HG03342 (cell line): ENCODE results near the gene CCNY.
A peak's percentile ranks its signal among the peaks of the same experiment; 100 is the strongest.
"Not testable (repeated sequence)": the region's sequence is repeated elsewhere in the genome, so short reads cannot be mapped to it uniquely, and the experiment has no call there.

Experiments
- ATAC-seq: cut with Tn5 transposase; IDR thresholded peaks from one replicate; pipeline ENCODE4 v1.9.1; 2021; ENCODE audit warnings: mild to moderate bottlenecking, moderate library complexity; ENCODE audit not compliant: unreplicated experiment

CCNY gene

GRCh38 chr10:35336084-35336831 is at the start of gene CCNY:
Gene CCNY, plus strand, starts transcription at chr10:35336509. Its CDS starts 545 bp downstream, at chr10:35337054.
- ATAC-seq: peak; percentile 51

GRCh38 chr10:35289198-35289597 is 47.1 kb upstream of the CCNY start:
- ATAC-seq: no peak

- ATAC-seq: no peak
These were observed 41.8 kb upstream of the CCNY start for GRCh38 chr10:35294506-35294905.

- ATAC-seq: no peak
These were observed 37.3 kb upstream of the CCNY start for GRCh38 chr10:35299016-35299415.

- ATAC-seq: peak; percentile 98
These were observed 36.1 kb upstream of the CCNY start for GRCh38 chr10:35300063-35300699.

GRCh38 chr10:35304649-35305048 is 31.7 kb upstream of the CCNY start:
- ATAC-seq: no peak

GRCh38 chr10:35306852-35307251 is 29.5 kb upstream of the CCNY start:
- ATAC-seq: no peak

- ATAC-seq: no peak
These were observed 29.0 kb upstream of the CCNY start for GRCh38 chr10:35307297-35307696.

GRCh38 chr10:35308809-35309208 is 27.5 kb upstream of the CCNY start:
- ATAC-seq: no peak

GRCh38 chr10:35314142-35314541 is 22.2 kb upstream of the CCNY start:
- not testable (repeated sequence) for ATAC-seq

- not testable (repeated sequence) for ATAC-seq
These were observed 21.1 kb upstream of the CCNY start for GRCh38 chr10:35315235-35315634.

- ATAC-seq: no peak
These were observed 19.9 kb upstream of the CCNY start for GRCh38 chr10:35316218-35316967.

GRCh38 chr10:35318551-35318950 is 17.8 kb upstream of the CCNY start:
- ATAC-seq: no peak

- ATAC-seq: no peak
These were observed 16.0 kb upstream of the CCNY start for GRCh38 chr10:35320341-35320740.

GRCh38 chr10:35322636-35323035 is 13.7 kb upstream of the CCNY start:
- ATAC-seq: no peak

- ATAC-seq: no peak
These were observed 12.1 kb upstream of the CCNY start for GRCh38 chr10:35324196-35324595.

GRCh38 chr10:35326466-35327235 is 9.7 kb upstream of the CCNY start:
- no peak for ATAC-seq

GRCh38 chr10:35327790-35328403 is 8.4 kb upstream of the CCNY start:
- ATAC-seq: no peak

- no peak for ATAC-seq
These were observed 7.8 kb upstream of the CCNY start for GRCh38 chr10:35328404-35329037.

- no peak for ATAC-seq
These were observed 6.8 kb upstream of the CCNY start for GRCh38 chr10:35329520-35329919.
